Central memory CD8-positive, alpha-beta T cell (primary cell): ENCODE data around the gene VAV1.
"Not testable (repeated sequence)": the region's sequence is repeated elsewhere in the genome, so short reads cannot be mapped to it uniquely, and the experiment has no call there.

Experiments used
- ATAC-seq: fragments of 150-1000 bp; cut with Tn5 transposase; replicated peaks from 2 replicates; pipeline ENCODE4 v1.10.0; 2022; ENCODE audit warnings: mild to moderate bottlenecking, moderate FRiP score, moderate number of reproducible peaks; ENCODE audit not compliant: poor library complexity, severe bottlenecking; ENCODE audit errors: extremely low read depth
- DNase-seq, 2 donors: peaks; one replicate each; pipeline ENCODE4 v3.0.0; 2021; ENCODE audit warnings: low spot score in 2 of 2
- H3K27ac Mint-ChIP-seq: one replicate; pipeline ENCODE4 v1.8.0; 2022; ENCODE audit warnings: low read depth, mild to moderate bottlenecking, moderate library complexity, mixed read lengths
- H3K27me3 Mint-ChIP-seq: one replicate; pipeline ENCODE4 v1.8.0; 2022; ENCODE audit warnings: mixed read lengths
- H3K36me3 Mint-ChIP-seq: one replicate; pipeline ENCODE4 v1.8.0; 2022; ENCODE audit warnings: mild to moderate bottlenecking, moderate library complexity, mixed read lengths; ENCODE audit not compliant: insufficient read depth
- H3K4me1 Mint-ChIP-seq: one replicate; pipeline ENCODE4 v1.8.0; 2022; ENCODE audit warnings: mixed read lengths
- H3K4me3 Mint-ChIP-seq: one replicate; pipeline ENCODE4 v1.8.0; 2022; ENCODE audit warnings: mild to moderate bottlenecking, moderate library complexity, mixed read lengths
- H3K9me3 Mint-ChIP-seq: one replicate; pipeline ENCODE4 v1.8.0; 2022; ENCODE audit warnings: mixed read lengths

VAV1 gene

GRCh38 chr19:6740589-6741343 is 31.7 kb upstream of the VAV1 start:
- H3K4me1 Mint-ChIP-seq: peaks cover 42% of the 10 kb centered on the region
- DNase-seq: no peak
- no peaks in the 10 kb centered on the region for H3K9me3 Mint-ChIP-seq
- peak overlapping the region; percentile 89 for H3K4me3 Mint-ChIP-seq
- peaks cover 16% of the 10 kb centered on the region for H3K36me3 Mint-ChIP-seq
- H3K27me3 Mint-ChIP-seq: no peaks in the 10 kb centered on the region
- ATAC-seq: no peak
- no peak overlapping the region for H3K27ac Mint-ChIP-seq

DNA sequence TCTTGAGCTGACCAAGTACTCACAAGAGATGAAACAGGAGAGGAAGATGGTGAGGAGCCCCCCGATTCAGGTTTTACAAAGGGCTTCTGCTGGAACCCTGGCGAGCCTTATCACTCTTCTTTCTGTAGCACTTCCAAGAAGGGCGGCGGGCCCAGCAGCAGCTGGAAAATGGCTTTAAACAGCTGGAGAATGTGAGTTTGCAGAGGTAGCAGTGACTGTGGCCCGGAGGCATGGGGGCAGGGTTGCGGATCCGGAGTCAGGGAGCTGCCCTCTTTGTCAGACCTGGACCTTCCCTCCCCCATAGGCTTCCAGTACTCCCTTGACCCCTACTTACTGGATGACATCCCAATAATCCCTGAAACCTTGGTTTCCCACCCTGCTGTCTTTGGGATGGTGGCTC is 29.4 kb upstream of the VAV1 start:
- Mint-ChIP-seq H3K36me3 (peaks cover 16% of the 10 kb centered on the region), H3K27ac (no peak overlapping the region)

GRCh38 chr19:6743714-6744380 is 28.7 kb upstream of the VAV1 start:
- no peak overlapping the region for H3K4me3 Mint-ChIP-seq
- no peak for DNase-seq
- H3K27ac Mint-ChIP-seq: no peak overlapping the region
- no peak for ATAC-seq
- H3K9me3 Mint-ChIP-seq: no peaks in the 10 kb centered on the region
- peaks cover 20% of the 10 kb centered on the region for H3K36me3 Mint-ChIP-seq
- no peaks in the 10 kb centered on the region for H3K27me3 Mint-ChIP-seq
- peaks cover 20% of the 10 kb centered on the region for H3K4me1 Mint-ChIP-seq

More for the DNA sequence above, 29.4 kb upstream of the VAV1 start:
- ATAC-seq (no peak), DNase-seq (no peak)
- Mint-ChIP-seq H3K27me3 (no peaks in the 10 kb centered on the region), H3K9me3 (no peaks in the 10 kb centered on the region), H3K4me1 (peaks cover 28% of the 10 kb centered on the region), H3K4me3 (no peak overlapping the region)

DNA sequence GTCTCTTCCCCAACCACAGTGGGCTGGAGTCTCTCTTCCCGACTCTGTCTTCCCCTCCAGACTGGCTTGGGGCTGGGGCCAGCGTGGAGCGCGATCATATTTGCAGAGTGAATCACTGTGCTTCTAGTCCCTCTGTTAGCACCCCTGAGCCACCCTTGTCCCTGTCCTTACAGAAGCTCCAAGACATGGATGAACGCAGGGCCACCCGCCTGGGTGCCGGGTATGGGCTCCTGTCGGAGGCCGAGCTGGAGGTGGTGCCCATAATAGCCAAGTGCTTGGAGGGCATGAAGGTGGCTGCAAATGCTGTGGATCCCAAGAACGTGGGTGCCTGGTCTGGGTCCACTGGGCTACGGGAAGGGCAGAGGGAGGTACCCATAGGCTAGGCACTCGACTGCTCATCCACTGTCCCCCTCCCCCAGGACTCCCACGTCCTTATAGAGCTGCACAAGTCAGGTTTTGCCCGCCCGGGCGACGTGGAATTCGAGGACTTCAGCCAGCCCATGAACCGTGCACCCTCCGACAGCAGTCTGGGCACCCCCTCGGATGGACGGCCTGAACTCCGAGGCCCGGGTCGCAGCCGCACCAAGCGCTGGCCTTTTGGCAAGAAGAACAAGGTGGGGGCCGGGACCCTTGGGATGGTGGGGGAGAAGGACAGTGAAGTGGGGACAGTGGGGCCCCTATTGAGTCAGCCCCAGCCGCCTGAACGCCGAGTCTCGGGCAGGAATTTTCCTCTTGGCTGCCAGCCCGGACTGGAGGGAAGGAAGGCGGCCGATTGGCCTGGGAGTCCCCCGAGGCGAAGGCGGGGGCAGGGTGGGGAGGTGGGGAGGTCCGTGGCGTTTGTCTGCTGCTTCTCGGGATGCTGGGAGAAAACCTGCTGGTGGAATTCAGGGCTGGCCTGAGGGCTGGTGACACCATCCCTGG is 27.9 kb upstream of the VAV1 start:
- Mint-ChIP-seq H3K36me3 (peaks cover 25% of the 10 kb centered on the region), H3K27me3 (no peaks in the 10 kb centered on the region), H3K4me1 (peaks cover 14% of the 10 kb centered on the region), H3K9me3 (no peaks in the 10 kb centered on the region), H3K27ac (no peak overlapping the region), H3K4me3 (no peak overlapping the region)
- DNase-seq (no peak), ATAC-seq (no peak)

DNA sequence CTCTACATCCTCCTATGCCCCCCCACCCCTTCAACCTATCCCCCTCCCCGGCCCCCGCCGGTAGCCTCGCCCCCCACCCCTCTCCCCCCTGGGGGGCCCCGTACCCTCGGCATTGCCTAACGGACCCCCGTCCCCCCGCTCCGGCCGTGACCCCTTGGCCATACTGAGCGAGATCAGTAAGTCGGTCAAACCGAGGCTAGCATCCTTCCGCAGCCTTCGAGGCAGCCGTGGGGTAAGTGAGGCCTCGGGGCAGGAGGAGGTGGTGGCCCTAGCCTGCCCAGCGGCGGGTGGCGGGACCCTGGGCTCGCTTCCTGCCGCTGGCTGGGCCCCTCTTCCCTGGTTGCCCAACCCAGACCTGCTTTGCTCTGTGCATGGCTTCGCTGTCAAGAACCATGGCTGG is 26.5 kb upstream of the VAV1 start:
- H3K27me3 Mint-ChIP-seq: no peaks in the 10 kb centered on the region
- no peaks in the 10 kb centered on the region for H3K9me3 Mint-ChIP-seq
- ATAC-seq (no peak), DNase-seq (no peak)
- no peak overlapping the region for H3K4me3 Mint-ChIP-seq
- H3K36me3 Mint-ChIP-seq: peaks cover 28% of the 10 kb centered on the region
- H3K4me1 Mint-ChIP-seq: peaks cover 12% of the 10 kb centered on the region
- H3K27ac Mint-ChIP-seq: peak overlapping the region; percentile 36

DNA sequence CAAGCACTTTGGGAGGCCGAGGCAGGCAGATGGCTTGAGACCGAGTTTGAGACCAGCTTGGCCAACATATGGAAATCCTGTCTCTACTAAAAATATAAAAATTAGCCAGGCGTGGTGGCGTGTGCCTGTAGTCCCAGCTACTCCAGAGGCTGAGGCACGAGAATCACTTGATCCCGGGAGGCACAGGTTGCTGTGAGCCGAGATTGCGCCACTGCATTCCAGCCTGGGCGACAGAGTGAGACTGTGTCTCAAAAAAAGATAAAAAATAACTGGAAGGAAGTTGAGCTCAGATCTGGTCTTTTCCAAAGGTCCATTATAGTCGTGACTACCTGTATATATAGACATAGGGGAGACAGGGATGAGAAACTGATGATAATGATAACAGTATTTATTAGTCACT is 24.0 kb upstream of the VAV1 start:
- H3K27me3 Mint-ChIP-seq, H3K4me3 Mint-ChIP-seq, ATAC-seq, H3K9me3 Mint-ChIP-seq, H3K27ac Mint-ChIP-seq, DNase-seq: not testable (repeated sequence)
- H3K36me3 Mint-ChIP-seq: peaks cover 37% of the 10 kb centered on the region
- peaks cover 16% of the 10 kb centered on the region for H3K4me1 Mint-ChIP-seq

DNA sequence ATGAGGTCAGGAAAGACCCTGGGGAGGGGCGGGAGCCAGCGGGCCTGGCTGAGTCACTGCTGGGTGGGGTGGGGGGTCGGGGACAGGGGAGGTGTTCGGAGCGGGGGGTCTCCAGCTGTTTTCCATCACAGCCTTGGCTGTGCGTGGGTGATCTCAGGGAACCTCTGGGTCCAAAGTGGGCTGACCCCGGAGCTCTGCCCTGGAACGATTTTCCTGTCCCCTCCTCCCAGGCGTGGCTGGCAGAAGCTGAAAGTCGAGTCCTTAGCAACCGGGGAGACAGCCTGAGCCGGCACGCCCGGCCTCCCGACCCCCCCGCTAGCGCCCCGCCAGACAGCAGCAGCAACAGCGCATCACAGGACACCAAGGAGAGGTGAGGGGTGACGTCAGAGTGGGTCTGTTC is 22.4 kb upstream of the VAV1 start:
- Mint-ChIP-seq H3K27ac (no peak overlapping the region), H3K27me3 (no peaks in the 10 kb centered on the region), H3K4me3 (no peak overlapping the region), H3K36me3 (peaks cover 42% of the 10 kb centered on the region), H3K4me1 (peaks cover 15% of the 10 kb centered on the region), H3K9me3 (no peaks in the 10 kb centered on the region)
- ATAC-seq (no peak), DNase-seq (no peak)

DNA sequence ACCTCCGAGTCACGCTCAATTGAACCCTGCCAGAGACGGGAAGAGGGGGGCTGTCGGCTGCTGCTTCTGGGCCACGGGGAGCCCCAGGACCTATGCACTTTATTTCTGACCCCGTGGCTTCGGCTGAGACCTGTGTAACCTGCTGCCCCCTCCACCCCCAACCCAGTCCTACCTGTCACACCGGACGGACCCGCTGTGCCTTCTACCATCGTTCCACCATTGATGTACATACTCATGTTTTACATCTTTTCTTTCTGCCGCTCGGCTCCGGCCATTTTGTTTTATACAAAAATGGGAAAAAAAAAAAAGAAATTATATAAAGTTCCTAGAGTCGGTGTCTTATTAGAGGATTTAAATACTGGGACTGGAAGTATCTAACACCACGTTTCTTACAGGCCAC is 21.3 kb upstream of the VAV1 start:
- peaks cover 39% of the 10 kb centered on the region for H3K36me3 Mint-ChIP-seq
- no peak for DNase-seq
- H3K9me3 Mint-ChIP-seq: no peaks in the 10 kb centered on the region
- no peak overlapping the region for H3K4me3 Mint-ChIP-seq
- ATAC-seq: no peak
- no peak overlapping the region for H3K27ac Mint-ChIP-seq
- no peaks in the 10 kb centered on the region for H3K27me3 Mint-ChIP-seq
- peaks cover 15% of the 10 kb centered on the region for H3K4me1 Mint-ChIP-seq

GRCh38 chr19:6752256-6753177 is 20.0 kb upstream of the VAV1 start:
- DNase-seq (no peak), ATAC-seq (no peak)
- Mint-ChIP-seq H3K9me3 (no peaks in the 10 kb centered on the region), H3K27me3 (no peaks in the 10 kb centered on the region), H3K4me1 (peaks cover 15% of the 10 kb centered on the region), H3K27ac (peak overlapping the region; percentile 83), H3K36me3 (peaks cover 36% of the 10 kb centered on the region), H3K4me3 (peak overlapping the region; percentile 79)

GRCh38 chr19:6753178-6754031 is 19.1 kb upstream of the VAV1 start:
- peak overlapping the region; percentile 79 for H3K4me3 Mint-ChIP-seq
- no peaks in the 10 kb centered on the region for H3K9me3 Mint-ChIP-seq
- peaks cover 38% of the 10 kb centered on the region for H3K36me3 Mint-ChIP-seq
- DNase-seq: peak in 1 of 2 donors; percentile 74
- peak overlapping the region; percentile 83 for H3K27ac Mint-ChIP-seq
- H3K4me1 Mint-ChIP-seq: peaks cover 16% of the 10 kb centered on the region
- no peaks in the 10 kb centered on the region for H3K27me3 Mint-ChIP-seq
- peak; percentile 94 for ATAC-seq

GRCh38 chr19:6754136-6754535 is 18.4 kb upstream of the VAV1 start:
- H3K4me3 Mint-ChIP-seq: no peak overlapping the region
- peaks cover 20% of the 10 kb centered on the region for H3K4me1 Mint-ChIP-seq
- H3K27ac Mint-ChIP-seq: peak overlapping the region; percentile 46

More at GRCh38 chr19:6754136-6754535, 18.4 kb upstream of the VAV1 start:
- no peak for DNase-seq
- H3K9me3 Mint-ChIP-seq: no peaks in the 10 kb centered on the region
- no peaks in the 10 kb centered on the region for H3K27me3 Mint-ChIP-seq
- peaks cover 39% of the 10 kb centered on the region for H3K36me3 Mint-ChIP-seq
- no peak for ATAC-seq
